HG02852 (cell line): Measurements from ENCODE around the gene SLC35F3.

Experiments
- ATAC-seq: cut with Tn5 transposase; IDR thresholded peaks from one replicate; pipeline ENCODE4 v1.9.1; 2021; ENCODE audit warnings: mild to moderate bottlenecking, moderate library complexity; ENCODE audit not compliant: unreplicated experiment

Gene SLC35F3

GRCh38 chr1:234217316-234217840 lies 312.9 kb downstream of the SLC35F3 start:
- no peak for ATAC-seq

DNA sequence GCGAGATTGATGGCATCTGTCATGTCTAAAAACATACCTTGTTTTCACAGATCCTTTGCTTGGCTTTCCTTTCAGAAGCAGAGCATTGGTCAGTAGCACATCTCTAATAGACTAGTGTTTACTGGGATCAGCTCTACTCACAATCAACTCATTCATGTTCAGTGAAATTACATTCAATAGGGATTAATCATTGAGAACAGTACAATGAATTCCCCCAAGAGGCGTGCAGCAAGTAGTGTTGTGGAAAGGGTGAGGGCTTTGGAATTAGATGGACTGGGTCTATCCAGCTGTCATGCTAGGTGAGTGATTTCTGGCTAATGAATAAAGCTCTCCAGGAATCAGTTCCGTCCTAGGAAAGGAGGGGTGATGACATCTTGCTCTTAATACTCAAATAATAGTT lies 313.6 kb downstream of the SLC35F3 start:
- ATAC-seq = no peak

DNA sequence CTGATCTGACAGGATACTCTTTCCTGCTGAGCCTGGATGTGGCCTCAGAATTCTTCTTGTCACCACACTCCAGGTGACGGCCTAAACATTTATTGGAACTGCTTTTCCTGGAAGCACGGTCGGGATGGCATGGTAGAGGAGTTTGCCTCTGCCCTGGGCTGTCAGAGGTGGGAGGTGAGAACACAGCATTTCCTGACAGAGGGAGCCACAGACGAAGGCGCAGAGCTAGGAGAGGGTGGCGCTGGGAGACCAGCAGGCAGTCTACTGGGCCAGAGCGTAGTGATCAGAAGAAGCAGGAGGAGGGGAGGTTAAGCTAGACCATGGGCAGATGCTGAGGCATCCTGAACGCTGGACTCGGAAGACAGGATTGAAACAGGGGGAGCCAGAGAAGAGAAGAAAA lies 315.2 kb downstream of the SLC35F3 start:
- ATAC-seq = no peak

DNA sequence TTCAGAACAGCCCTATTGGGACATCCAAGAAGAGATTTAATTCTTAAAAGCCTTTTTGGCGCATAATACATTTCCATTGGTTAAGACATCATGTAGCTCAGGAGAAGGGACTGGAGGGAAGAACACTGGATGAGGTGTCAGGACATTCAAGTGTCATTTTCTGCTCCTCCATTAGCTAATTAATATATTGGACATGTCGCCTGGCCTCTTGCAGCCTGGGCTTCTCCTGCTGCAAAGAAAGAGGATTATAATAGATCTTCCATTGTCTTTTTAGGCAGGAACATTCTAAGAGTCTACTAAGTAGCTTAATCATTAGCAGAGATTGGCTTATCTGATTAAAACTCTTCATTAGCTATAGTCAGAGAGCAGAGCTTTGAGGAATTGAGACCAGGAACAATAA lies 317.1 kb downstream of the SLC35F3 start:
- no peak for ATAC-seq

GRCh38 chr1:234222561-234223280 lies 318.2 kb downstream of the SLC35F3 start:
- ATAC-seq = no peak

- no peak for ATAC-seq
These were observed 321.8 kb downstream of the SLC35F3 start for GRCh38 chr1:234226113-234226818.

- no peak for ATAC-seq
These were observed 322.3 kb downstream of the SLC35F3 start for GRCh38 chr1:234226819-234227165.

- no peak for ATAC-seq
These were observed 325.3 kb downstream of the SLC35F3 start for GRCh38 chr1:234229581-234230387.

- ATAC-seq = peak; percentile 63
These were observed 326.0 kb downstream of the SLC35F3 start for GRCh38 chr1:234230414-234230862.

- ATAC-seq = peak; percentile 53
These were observed 326.8 kb downstream of the SLC35F3 start for GRCh38 chr1:234231061-234231892.

DNA sequence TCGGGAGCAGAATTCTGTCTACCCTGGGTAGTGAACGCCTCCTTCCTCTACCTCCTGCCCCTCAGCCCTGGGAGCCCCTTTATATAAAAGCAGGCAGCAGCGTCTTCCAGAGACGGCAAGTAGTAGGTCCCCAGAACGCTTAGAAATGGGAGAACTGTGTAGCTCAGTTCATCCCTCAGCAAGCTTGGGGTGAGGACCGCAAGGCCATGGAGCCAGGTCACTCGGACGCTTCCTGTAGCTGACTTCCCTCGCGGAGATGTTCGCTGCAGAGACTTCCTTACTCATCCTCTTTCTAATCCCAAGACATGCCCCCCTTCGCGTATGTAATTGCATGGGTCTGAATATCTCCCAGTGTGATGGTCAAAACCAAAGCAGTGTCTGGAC lies 327.4 kb downstream of the SLC35F3 start:
- ATAC-seq = no peak

GRCh38 chr1:234234199-234234598 lies 329.7 kb downstream of the SLC35F3 start:
- no peak for ATAC-seq

- ATAC-seq = no peak
These were observed 331.0 kb downstream of the SLC35F3 start for GRCh38 chr1:234235434-234235881.

GRCh38 chr1:234237393-234237792 lies 332.9 kb downstream of the SLC35F3 start:
- no peak for ATAC-seq

GRCh38 chr1:234238060-234238459 lies 333.6 kb downstream of the SLC35F3 start:
- ATAC-seq = no peak

GRCh38 chr1:234239515-234239914 lies 335.0 kb downstream of the SLC35F3 start:
- no peak for ATAC-seq

- ATAC-seq = no peak
These were observed 335.5 kb downstream of the SLC35F3 start for GRCh38 chr1:234239936-234240335.

- no peak for ATAC-seq
These were observed 336.2 kb downstream of the SLC35F3 start for GRCh38 chr1:234240680-234241079.

- no peak for ATAC-seq
These were observed 337.5 kb downstream of the SLC35F3 start for GRCh38 chr1:234241941-234242490.
